Lung microvascular endothelial cell (primary cell): ENCODE data around the gene ACSM2B. TPM values are rescaled to one million over a fixed set of nuclear protein-coding genes. Genes with fewer than 3 reads are reported as not detected.
"Not testable (repeated sequence)": the region's sequence is repeated elsewhere in the genome, so short reads cannot be mapped to it uniquely, and the experiment has no call there.

Source experiments
- DNase-seq, 2 donors: peaks; one replicate each; pipeline versions ENCODE4 v3.0.0 to v3.0.0-alpha.2; 2010; ENCODE audit warnings: low read depth in 2 of 2
- total RNA-seq: library from RNA; depleted of rRNA; stranded (reverse); fragments of >200 nt; gene quantifications from 2 replicates; pipeline ENCODE4 v1.2.1, GENCODE V29; 2014

The ACSM2B gene
- total RNA-seq, 1 donor from 2014 or later: 0.20 TPM

DNA sequence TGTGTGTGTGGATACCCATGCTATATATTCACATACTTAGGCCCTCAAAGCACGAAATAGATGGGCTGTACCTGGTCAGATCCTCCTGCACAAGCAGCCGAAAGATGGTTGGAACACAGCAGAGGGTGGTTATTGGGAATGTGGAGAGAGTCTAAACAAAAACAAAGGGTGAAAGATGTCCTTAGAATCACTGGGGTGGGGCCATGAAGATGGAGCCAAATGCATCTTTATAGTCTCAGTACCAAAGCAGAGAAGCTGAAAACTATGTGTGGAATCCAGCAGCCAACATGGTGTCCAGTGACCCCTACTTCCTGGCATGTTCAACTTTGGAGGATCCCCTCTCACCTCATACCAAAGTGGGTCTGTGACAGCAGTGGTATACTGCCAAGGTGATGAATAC lies 19.5 kb upstream of the ACSM2B start:
- DNase-seq: not testable (repeated sequence)

DNA sequence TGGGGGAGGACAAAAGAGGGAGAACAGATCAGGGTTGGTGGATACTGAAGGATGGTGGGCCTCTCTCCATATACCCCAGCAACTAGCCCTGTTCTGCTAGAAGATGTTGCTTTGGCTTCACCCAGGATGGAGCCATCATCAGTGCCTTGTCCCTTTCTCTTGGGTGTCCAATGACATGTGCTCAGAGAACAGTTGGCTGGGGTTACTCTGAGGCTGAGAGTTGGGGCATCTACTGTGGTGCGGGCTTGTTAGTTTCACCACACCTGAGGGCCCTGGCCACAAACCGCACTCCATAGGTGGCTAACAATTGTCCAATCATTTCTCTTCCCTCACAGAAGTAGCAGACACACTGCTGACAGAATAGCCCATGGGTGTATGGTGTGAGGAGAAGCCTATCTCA lies 18.9 kb upstream of the ACSM2B start:
- not testable (repeated sequence) for DNase-seq

DNA sequence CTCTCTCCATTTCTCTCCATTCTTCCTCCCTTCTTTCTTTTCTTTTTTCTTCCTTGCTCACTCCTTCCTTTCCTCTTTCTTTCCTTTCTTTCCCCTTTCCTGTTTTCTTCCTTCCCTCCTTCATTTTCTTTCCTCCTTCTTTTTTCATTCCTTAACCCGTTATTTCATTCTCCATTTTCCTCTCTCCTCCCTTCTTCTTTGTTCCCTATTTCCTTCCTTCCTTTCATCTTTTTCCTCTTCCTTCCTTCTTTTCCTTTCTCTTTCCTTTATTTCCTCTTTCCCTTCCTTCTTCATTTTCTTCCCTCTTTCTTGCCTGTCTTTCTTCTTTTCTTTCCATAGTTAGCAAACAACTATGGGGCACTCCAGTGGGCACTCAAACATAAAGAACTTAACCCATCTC lies 16.6 kb upstream of the ACSM2B start:
- DNase-seq: not testable (repeated sequence)

DNA sequence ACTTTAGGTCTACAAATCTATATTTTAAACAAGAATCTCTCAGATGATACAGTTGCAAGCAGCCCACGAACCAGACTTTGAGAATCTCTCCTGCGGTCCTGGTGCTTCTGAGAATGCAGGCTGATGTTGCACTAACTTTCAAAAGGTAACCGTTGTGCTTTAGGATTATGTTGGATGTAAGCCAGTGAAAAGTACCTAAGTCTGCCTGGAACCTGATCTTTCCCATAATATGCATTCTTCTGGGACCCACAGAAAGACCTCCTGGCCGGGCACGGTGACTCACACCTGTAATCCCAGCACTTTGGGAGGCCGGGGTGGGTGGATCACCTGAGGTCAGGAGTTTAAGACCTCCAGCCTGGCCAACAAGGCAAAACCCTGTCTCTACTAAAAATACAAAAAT lies 13.3 kb upstream of the ACSM2B start:
- not testable (repeated sequence) for DNase-seq

DNA sequence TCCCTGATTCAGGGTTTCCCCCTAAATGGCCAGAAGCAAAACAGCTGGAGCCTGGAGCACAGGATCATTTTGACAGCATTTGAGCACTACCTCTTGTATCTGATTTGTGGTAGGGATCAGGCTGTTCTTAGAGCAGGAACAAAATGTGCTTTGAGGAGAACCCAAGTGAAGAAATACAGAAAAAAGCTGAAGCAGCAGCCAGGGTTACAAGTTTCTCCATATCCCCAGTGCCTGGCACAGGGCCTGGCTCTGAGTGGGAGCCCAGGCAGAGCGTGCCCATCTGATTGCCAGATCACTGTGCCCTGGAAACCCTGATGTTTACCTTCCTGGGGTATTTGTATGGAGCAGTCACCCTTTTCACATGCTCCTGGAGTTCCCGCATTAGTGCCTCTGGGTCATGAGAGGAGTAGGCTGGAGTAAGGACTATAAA lies 11.5 kb upstream of the ACSM2B start:
- DNase-seq: peak in 1 of 2 donors; percentile 20

DNA sequence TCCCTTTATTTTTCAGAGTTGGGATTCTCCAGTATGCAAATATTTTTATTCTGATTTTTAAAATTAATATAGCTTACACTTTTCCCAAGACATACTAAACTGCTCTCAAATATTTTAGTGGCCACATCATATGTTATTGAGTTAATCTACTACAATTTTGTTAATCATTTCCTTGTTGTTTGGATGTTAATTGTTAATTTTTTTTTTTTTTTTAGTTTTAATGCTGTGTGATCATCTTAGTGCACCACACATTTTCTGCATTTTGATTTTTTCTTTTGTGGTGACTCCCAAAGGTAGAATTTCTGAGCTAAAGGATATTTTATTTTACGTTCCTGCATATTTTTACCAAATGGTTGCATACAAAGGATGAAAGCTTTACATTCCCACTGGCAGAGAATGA lies 10.5 kb upstream of the ACSM2B start:
- DNase-seq: not testable (repeated sequence)

DNA sequence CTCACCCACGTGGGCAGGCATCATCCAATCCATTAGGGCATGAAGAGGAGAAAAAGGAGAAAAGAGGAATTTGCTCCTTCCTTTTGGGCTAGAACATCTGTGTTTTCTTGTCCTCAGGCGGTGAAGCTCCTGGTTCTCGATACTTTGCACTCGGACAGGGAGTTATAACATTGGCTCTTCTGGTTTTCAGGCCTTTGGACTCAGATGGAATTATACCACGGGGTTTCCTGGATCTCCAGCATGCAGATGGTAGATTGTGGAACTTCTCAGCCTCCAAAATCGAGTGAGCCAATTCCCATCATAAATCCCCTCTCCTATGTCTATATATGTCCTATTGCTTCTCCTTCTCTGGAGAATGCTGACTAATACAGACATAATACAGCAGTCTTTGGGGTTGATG lies 9.9 kb upstream of the ACSM2B start:
- DNase-seq: not testable (repeated sequence)

DNA sequence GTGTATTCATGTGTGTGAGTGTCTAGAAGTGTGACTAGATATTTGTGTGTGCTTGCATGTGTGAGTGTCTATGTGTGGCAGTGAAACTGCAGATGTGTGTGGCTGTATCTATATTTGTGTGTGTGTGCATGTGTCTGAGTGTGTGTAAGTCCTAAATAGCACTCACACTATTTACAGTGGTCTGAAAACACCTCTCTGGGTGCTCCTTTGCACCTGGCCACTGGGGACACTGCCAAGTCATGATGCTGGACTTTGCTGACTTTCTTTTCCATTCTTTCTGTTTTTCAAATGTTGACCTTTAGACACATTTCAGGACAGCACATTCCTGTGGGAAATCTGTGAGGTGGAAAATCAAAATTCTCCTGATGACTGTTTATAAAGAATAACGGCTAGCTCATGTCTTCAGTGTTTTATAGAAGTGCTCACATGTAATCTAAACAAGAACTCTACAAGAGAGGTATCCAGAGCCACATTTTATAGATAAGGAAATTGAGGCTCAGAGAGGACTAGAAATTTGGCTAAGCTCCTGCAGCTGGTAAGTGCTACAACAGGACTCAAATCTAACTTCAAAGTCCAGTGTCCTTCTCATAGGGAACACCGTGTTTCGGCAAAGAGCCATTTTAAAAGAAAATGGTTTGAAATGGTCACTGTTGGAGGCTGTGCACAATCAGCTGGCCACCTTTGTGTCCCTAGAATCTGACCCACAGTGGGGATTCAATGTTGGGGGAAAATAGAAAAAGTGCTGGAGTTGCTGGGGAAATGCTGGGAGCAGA lies 4.5 kb upstream of the ACSM2B start:
- not testable (repeated sequence) for DNase-seq

DNA sequence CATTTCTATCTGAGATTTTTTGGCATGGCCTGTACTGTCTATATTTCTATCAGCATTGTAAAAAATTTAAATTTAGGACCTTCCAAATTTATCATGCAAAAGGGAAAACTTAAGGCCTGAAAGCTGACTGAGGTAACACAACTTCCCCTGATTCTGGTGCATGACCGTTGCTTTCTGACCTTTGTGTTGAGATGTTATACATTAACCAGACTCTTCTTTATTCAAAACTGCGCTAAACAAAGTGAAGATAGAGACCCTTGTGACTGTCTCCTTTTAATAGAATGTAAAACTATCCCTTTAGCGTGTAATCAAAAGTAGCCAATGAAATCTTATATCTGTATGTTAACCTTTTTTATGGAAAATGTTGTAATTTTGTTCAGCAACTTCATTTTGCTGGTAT lies 1.9 kb upstream of the ACSM2B start:
- DNase-seq: not testable (repeated sequence)

DNA sequence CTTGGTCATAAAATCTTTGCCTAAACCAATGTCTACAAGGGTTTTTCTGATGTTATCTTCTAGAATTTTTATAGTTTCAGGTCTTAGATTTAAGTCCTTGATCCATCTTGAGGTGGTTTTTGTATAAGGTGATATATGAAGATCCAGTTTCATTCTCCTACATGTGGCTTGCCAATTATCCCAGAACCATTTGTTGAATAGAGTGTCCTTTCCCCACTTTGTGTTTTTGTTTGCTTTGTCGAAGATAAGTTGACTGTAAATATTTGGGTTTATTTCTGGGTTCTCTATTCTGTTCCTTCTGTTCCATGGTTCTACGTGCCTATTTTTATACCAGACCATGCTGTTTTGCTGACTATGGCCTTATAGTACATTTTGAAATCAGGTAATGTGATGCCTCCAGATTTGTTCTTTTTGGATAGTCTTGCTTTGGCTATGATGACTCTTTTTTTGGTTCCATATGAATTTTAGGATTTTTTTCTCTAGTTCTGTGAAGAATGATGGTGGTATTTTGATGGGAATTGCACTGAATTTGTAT lies 7.0 kb downstream of the ACSM2B start:
- not testable (repeated sequence) for DNase-seq

DNA sequence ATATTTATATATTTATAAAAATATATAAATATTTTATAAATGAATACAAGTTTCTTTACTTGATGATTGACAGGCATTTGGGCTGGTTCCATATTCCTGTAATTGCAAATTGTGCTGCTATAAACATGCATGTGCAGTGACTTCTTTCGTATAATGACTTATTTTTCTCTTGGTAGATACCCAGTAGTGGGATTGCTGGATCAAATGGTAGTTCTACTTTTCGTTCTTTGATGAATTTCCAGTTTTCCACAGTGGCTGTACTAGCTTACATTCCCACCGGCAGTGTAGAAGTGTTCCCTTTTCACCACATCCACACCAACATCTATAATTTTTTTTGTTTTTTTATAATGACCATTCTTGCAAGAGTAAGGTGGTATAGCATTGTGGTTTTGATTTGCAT lies 7.8 kb downstream of the ACSM2B start:
- no peak for DNase-seq

DNA sequence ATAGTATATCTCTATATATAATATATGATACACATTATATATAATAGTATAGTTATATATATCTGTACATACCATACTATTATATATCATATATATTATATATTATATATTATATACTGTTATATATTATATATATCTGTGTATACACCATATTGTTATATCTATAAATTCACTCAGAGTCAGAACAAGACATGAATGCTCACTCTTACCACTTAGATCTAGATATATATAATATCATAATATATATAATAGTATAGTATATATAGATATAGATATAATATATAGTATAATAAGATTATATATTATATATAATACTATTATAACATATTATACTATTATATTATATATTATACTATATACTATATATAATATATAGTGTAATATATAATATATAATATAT lies 9.3 kb downstream of the ACSM2B start:
- DNase-seq: no peak

DNA sequence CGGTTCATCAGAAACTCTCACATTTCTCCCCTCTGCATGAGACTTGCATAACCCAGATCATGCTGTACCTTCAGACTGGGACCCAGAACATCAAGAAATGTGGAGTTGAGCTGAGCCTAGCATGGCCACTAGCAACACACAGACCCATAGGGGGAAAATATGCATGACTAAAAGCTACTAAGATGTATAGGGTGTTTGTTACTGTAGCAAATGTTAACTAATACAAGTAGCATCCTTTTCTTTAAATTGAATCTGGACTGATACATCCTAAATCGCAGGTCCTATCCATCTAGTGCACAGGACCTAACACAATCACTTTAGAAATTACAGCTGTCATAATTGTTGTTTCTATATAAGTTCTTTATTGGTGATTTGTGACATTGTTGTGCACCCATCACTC lies 10.8 kb downstream of the ACSM2B start:
- DNase-seq: not testable (repeated sequence)

DNA sequence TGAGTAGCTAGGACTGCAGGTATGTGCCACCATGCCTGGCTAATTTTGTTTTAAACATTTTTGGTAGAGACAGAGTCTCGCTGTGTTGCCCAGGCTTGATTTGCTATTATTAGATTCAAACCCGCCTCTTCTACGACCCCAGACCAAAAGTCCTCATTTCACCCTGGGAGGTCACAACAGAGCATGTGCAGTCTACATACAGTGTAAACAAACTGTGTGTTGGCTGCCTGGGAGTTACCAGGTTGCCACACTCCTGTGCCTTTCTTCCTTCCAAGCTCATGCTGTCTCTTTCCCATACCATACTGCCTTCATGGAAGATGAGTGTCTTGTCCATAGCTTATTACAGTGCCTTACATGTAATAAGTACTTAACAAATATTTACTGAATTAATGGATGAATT lies 11.9 kb downstream of the ACSM2B start:
- DNase-seq: not testable (repeated sequence)

DNA sequence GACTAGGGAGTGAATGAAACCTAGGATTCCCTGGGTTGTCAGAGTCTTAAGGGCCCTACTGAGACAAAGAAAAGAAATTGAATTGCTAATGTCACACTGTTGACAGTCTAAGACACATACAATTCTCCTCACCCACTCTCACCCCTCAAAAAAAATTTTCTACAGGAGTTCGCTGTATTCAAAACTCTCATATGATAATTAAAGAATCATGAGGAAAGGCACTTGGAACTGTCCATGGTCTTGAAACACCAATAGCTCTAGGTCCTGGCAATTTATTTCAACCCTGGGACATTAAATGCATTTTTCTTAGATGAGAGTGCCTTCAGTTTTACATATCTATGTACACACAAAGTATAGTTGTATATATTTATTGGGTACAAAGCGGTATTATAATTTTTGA lies 20.5 kb downstream of the ACSM2B start:
- not testable (repeated sequence) for DNase-seq

DNA sequence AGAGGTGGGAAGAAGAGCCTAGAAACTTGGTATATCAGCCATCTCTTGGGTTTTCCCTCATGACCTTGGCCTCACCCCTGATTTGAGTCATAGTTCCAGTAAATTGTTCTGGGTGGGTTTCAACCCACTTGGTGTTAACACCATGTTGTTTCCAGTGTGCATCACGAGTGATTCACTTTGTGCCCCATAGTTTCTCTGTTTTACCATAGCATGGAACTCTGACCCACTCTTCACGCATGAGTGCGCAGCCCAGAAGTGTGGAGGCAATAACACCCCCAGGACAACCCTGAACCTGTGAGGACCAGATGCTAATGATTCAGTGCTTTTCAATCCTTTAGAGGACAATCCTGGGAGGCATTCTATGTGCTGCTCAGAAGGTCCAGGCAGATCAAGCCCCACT lies 21.5 kb downstream of the ACSM2B start:
- not testable (repeated sequence) for DNase-seq

DNA sequence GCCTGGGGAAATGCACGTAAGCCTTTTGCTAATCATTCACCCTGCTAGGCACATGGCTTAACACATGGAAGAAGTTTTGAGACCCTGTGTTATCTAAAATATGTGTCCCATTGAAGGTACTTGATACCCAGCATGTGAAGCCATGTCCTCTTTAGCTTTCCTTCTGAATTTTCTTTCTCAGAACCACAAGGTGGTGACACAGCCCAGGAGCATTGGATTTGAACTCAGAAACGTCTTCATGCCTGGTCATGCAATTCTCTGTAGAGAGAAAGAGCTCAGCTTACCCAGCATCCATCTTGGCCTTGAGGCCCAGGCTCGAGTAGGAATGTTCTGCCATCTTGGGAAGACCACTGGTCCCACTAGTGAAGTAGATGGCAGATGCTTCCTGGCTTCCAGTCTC lies 22.7 kb downstream of the ACSM2B start:
- DNase-seq: not testable (repeated sequence)

DNA sequence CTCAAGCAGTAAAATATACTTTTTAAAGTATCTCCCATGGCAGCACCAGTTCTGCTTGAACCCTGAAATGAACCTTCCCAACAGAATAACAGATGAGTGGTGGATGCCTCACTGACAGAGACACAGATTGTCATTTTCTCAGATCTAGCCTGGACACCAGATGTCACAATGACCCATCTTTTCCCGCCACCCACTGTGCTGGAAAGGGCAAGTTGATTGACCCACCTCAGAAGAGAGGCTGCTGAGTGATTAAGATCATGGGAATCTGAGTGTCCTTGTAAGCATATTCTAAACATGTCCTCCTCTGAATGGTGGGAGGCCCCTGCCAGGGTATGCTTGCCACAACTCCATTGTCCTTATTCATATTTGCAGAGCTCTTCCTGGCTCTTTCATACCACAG lies 29.2 kb downstream of the ACSM2B start:
- peak in 1 of 2 donors; percentile 28 for DNase-seq

DNA sequence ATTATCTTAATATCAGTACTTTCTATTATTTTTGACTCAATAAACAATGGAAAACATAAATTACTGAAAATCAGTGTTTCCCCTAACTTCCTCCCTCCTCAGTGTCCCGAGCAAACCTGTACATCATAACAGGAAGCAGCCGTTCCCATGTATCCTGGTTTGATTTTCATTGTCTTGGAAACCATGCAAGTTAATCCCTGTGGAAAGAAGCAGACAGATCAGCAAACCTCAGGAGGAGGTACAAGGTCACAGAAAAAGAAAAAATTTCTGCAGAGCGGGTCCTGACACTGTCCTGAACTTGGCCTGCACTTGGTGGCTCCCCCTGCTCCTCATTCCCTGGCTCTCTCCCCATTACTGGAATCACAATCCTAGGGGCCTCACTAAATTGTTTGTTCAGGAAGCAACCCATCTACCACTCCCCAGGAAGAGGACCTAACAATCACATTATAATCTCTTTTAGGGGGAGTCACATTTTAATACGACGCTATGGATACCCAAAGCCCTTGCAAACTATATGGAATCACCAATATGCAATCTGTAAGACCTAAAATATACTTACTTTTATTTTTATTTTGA lies 29.8 kb downstream of the ACSM2B start:
- DNase-seq: peak in 1 of 2 donors; percentile 55

DNA sequence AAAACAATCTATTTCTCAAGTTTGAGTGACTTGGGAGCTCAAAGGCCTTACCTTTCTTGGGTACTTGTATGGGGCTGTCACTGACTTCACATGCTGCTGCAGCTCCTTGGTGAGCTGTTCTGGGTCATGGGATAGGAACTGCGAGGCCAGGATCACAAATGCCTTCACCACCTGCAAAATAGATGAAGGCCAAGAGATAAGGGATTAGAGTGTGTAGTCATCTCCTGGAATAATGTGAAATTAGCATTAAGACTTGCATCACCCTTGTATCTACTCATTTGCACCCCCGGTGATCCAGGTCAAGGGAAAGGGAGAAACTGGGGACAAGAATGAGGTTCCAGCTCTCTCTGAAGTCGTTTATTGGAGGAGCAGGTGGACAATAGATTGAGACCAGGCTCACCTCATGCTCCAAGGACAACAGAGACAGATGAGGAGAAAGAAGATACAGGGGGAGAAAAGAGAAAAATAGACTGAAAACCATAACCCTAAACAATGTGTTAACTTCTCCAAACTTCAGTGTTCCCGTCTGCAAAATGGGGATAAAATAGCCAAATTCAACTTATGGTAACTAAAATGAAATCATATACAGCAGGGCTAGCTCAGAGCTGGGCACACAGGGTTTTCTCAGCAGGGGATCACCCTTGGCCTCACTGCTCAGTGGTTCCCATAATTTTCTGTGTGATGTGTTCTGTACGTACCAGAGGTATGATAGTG lies 35.4 kb downstream of the ACSM2B start:
- DNase-seq: not testable (repeated sequence)

DNA sequence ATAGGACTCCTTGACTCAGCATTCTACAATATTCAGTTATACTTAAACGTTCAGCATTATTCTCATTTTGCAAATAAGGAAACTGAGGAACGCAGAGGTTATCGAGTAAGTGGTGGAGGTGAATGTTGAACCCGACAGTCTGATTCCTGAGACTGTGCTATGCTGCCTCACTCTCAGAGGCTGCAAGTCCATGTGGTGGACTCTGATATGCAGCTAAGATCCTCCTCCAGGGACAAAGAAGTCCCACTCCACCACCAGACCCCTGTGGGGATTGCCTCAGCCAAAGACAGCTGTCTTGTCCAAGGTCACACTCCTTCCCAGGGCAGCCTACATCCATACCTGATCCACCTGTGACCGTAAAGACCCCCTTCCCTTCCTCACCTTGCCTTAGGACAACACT lies 37.5 kb downstream of the ACSM2B start:
- no peak for DNase-seq

DNA sequence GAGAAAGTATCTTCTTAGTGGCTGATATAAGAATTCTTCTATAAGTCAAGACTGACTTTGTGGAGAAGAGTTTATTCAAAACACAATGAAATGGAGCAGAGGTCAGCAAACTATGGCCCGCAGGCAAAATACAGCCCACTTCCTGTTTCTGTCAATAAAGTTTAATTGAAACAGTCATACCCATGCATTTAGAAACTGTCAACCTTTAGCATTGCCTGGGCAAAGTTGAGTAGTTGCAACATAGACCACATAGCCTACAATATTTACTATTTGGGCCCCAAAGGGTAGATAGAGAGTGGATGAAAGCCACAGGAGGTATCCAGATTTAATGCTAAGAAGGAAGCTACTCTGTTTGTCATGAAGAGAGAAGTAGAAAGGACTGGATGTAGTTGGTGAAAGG lies 38.0 kb downstream of the ACSM2B start:
- DNase-seq: no peak
